ENCODE results near the gene TIAM2.

Gene TIAM2

DNA sequence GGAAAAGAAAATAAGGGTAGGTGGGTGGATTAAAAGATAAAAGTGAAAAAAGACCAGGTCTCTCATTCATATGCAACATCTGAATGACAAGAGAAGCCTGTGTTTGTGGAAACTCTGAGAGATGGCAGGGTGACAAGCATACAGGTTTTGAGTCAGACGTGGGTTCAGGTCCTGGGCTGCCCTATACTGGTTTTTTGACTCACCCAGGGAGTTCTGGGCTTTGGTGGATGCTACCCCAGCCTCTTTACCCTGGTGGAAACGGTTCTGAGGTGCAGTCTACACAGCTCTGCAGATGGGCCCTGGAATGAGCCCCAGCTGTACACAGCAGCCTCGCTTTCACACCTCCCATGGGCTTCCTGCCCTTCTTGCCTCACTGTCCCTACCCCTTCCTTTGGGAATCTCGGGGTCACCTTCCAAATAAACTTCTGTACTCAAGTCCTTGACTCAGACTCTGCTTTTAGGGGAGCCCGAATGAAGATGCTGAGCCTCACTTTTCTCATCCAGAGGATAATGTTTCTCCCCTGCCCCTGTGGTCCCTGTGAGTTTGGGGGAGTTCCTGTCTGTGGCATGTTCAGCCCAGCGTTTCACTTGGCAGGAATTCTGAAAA is 191.0 kb downstream of the TIAM2 start:
- H3K4me3 Mint-ChIP-seq = no peak overlapping the region
- peaks cover 23% of the 10 kb centered on the region for H3K4me1 Mint-ChIP-seq (ENCODE audit: low read depth)
- H3K27ac Mint-ChIP-seq = no peak overlapping the region

DNA sequence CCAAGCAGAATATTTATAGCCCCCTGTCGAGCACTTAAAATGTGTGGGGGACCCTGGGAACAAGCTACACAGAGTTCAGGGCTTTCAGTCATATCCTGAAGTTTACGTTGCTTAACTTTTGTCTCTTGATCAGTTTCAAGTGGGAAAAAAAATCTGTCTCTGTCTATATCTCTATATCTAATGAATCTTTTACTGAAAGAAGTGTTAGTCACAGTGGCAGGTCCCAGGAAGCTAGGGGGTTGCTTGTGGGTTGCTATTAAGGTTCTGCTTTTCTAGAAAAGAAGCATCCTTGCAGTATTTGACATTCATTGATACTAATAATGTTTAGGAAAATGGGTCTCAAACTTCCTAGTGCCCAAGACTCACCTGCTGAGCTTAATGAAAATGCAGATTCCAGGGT is 192.0 kb downstream of the TIAM2 start:
- H3K4me1 Mint-ChIP-seq (ENCODE audit: low read depth) = peaks cover 23% of the 10 kb centered on the region
- no peak overlapping the region for H3K4me3 Mint-ChIP-seq
- no peaks in the 10 kb centered on the region for H3K27me3 Mint-ChIP-seq
- no peaks in the 10 kb centered on the region for H3K36me3 Mint-ChIP-seq (ENCODE audit: low read depth)
- intact Hi-C loops (cut with micrococcal nuclease) = no loop called here
- no peaks in the 10 kb centered on the region for H3K9me3 Mint-ChIP-seq
- H3K27ac Mint-ChIP-seq = no peak overlapping the region

More for the DNA sequence above, 191.0 kb downstream of the TIAM2 start:
- H3K27me3 Mint-ChIP-seq = no peaks in the 10 kb centered on the region
- H3K36me3 Mint-ChIP-seq (ENCODE audit: low read depth) = no peaks in the 10 kb centered on the region
- intact Hi-C loops (cut with micrococcal nuclease) = no loop called here
- no peaks in the 10 kb centered on the region for H3K9me3 Mint-ChIP-seq

DNA sequence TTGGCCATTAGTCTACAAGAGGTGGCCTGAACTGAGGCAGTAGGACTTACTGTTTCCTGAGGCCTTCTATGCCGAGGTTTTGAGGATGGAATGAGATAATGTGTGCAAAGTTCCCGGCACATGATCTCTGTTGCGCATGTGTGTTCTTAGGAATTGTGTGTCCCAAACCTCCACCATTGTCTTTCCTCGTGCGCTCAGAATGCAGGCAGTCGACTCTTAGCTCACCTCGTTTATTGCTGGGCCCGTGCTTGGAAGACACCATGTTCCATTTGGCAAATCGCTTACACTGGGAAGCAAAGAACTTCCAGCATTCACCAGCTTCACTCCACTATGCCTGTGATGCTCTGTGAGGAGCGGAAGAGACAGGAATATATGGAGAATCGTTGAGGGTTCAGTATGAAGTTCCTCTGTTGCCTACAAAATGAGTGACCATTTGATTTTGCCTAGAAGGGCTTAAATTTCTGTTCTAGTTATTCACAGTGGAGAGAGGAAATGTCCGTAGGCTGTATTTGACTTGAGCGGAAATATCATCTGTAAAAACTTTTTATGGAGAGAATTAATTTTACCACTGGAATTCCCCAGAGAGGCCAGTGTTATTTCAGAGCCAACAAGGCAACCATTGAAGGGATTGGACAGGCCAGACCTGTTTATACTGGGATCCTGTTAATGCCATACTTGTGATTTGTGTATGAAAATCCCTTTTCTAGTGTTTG is 193.0 kb downstream of the TIAM2 start:
- Mint-ChIP-seq H3K9me3 (no peaks in the 10 kb centered on the region), H3K4me3 (no peak overlapping the region), H3K27me3 (no peaks in the 10 kb centered on the region), H3K4me1 (ENCODE audit: low read depth) (peaks cover 19% of the 10 kb centered on the region), H3K36me3 (ENCODE audit: low read depth) (no peaks in the 10 kb centered on the region), H3K27ac (no peak overlapping the region)
- intact Hi-C loops (cut with micrococcal nuclease) = no loop called here

DNA sequence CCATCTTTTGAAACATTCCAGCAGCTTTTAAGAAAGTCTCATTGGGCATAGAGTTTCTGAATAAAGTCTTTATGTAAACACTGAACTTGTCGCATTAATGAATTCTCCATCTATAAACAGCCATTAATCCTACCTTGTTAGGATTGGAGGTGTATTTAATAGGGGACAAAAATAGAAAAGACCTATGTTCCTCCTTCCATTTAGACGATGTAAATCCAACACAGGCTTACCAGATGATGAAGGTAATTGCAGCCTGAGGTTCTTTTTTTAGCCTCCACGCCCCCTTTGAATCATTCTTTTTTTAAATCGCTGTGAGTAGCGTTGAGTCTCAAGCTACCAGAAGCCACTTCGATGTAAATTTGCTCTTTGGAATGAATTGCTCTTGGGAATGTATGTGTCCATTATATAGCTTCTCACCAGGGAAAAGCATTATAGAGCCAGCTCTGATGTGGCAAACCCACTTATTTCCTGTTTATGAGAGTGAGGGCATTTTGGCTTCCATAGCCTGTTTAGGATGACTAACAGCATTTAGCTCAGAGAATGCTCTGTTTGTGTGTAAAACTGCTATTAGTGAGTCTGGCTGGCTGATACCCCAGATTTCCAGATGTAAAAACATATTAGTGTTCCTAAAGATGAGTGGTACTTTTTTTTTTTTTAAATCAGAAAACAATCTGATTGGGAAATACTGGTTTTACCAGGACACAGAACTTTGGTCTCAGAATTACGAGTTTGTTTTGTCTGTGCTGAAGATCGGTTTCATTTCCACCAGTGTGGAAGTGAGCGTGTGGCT is 193.8 kb downstream of the TIAM2 start:
- Mint-ChIP-seq H3K4me3 (no peak overlapping the region), H3K27ac (no peak overlapping the region), H3K27me3 (no peaks in the 10 kb centered on the region), H3K9me3 (no peaks in the 10 kb centered on the region), H3K4me1 (ENCODE audit: low read depth) (peaks cover 16% of the 10 kb centered on the region), H3K36me3 (ENCODE audit: low read depth) (no peaks in the 10 kb centered on the region)
- intact Hi-C loops (cut with micrococcal nuclease) = no loop called here

DNA sequence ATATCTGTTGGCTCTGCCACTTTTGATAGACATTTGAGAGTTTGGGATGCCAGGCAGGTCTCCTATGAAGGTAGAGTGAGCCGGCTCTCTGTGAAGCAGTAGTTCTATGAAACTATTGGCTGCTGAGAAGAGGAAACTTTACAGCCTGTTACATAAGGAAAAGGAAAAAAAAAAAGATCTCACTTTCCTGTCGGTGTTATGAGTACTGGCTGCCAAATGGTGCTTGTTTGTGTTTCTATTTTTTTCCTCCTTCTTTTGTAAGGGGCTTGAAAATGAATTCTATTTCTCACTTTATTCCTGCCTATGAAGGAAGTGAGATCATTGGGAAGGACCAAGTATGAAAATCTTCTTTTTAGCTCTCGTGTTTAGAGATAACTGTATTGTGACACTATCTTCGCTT is 195.6 kb downstream of the TIAM2 start:
- H3K36me3 Mint-ChIP-seq (ENCODE audit: low read depth) = no peaks in the 10 kb centered on the region
- no peaks in the 10 kb centered on the region for H3K27me3 Mint-ChIP-seq
- no peak overlapping the region for H3K27ac Mint-ChIP-seq
- peaks cover 16% of the 10 kb centered on the region for H3K4me1 Mint-ChIP-seq (ENCODE audit: low read depth)
- intact Hi-C loops (cut with micrococcal nuclease) = no loop called here
- no peak overlapping the region for H3K4me3 Mint-ChIP-seq
- no peaks in the 10 kb centered on the region for H3K9me3 Mint-ChIP-seq

DNA sequence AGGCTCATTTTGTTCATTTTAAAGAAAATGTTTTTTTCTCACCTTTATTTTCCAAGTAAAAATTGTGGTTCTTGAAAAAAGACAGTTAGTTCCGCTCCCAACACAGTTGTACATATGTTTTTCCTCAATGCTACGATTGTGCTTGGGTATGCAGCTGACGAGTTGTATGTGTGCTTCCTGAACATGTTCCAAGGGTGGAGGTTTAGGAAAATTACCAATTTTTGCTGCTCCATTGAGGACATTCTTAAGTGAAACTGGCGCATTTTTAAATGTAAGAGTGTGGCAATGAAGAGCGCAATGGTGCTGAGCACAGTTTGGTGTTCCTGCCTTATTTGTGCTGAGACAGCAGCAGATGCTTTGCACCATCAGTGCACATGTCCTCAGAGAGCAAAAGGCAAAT is 198.4 kb downstream of the TIAM2 start:
- Mint-ChIP-seq H3K4me3 (no peak overlapping the region), H3K27ac (no peak overlapping the region), H3K36me3 (ENCODE audit: low read depth) (no peaks in the 10 kb centered on the region), H3K9me3 (no peaks in the 10 kb centered on the region), H3K4me1 (ENCODE audit: low read depth) (peaks cover 11% of the 10 kb centered on the region), H3K27me3 (no peaks in the 10 kb centered on the region)
- intact Hi-C loops (cut with micrococcal nuclease) = no loop called here

DNA sequence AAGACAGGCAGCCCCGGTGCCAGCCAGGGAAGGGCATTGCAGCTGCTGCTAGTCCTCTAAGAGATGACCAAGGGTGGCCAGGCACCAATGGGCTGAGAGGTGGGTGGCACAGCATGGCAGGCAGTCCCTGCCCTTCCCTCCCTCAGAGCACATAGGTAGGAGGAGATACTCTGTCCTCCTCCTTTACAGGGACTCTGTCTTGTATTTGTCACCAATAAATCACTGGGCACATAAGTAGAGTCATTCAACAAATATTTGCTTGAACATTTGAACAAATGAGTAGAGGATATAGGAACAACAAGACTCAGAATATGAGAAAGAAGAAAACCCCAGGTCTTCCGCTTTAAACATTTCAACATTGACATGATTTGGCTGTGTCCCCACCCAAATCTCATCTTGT is 199.3 kb downstream of the TIAM2 start:
- Mint-ChIP-seq H3K4me3 (no peak overlapping the region), H3K27ac (no peak overlapping the region), H3K9me3 (no peaks in the 10 kb centered on the region), H3K27me3 (no peaks in the 10 kb centered on the region), H3K4me1 (ENCODE audit: low read depth) (peaks cover 4% of the 10 kb centered on the region), H3K36me3 (ENCODE audit: low read depth) (no peaks in the 10 kb centered on the region)
- intact Hi-C loops (cut with micrococcal nuclease) = no loop called here

DNA sequence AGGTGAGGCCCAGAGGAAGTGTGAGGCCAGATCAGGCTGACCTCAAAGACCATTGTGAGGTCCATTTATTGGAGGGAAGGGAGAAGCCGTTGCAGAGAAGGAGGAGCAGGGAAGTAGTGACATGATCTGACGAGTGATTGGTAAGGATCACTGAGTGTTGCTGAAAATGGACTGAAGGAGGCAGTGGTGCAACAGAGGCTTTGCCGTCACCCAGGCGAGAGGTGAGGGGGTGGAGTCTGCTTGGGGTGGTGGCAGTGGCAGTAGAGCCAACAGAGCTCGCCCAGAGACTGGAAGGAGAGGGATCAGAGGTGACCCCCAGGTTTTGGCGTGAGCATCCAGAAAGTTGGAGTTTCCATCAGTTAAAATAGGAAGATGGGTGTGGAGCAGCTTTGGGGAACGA is 200.8 kb downstream of the TIAM2 start:
- Mint-ChIP-seq H3K27ac (no peak overlapping the region), H3K4me3 (no peak overlapping the region), H3K36me3 (ENCODE audit: low read depth) (no peaks in the 10 kb centered on the region), H3K4me1 (ENCODE audit: low read depth) (no peaks in the 10 kb centered on the region), H3K27me3 (no peaks in the 10 kb centered on the region), H3K9me3 (no peaks in the 10 kb centered on the region)
- intact Hi-C loops (cut with micrococcal nuclease) = no loop called here

DNA sequence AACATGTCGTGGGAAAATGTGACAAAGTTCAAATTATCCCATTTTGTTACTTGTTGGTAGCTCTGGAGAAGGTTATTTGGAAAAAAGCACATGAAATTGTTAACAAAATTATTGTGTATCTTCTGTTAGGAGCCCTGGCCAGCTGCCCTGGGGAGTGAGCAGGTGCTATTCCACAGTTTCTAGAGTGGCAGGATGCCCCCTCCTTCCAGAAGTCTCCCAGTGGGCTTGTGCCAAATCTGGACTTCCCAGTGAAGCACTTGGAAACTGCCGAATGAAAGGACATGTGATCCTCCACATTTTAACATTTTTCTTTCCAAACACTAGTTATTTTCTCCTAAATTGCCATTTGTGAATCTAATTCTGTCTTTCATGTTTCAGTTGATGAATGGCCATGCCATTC is 201.8 kb downstream of the TIAM2 start:
- H3K9me3 Mint-ChIP-seq = no peaks in the 10 kb centered on the region
- intact Hi-C loops (cut with micrococcal nuclease) = no loop called here
- no peaks in the 10 kb centered on the region for H3K4me1 Mint-ChIP-seq (ENCODE audit: low read depth)
- no peak overlapping the region for H3K27ac Mint-ChIP-seq
- no peaks in the 10 kb centered on the region for H3K36me3 Mint-ChIP-seq (ENCODE audit: low read depth)
- H3K27me3 Mint-ChIP-seq = no peaks in the 10 kb centered on the region
- no peak overlapping the region for H3K4me3 Mint-ChIP-seq

DNA sequence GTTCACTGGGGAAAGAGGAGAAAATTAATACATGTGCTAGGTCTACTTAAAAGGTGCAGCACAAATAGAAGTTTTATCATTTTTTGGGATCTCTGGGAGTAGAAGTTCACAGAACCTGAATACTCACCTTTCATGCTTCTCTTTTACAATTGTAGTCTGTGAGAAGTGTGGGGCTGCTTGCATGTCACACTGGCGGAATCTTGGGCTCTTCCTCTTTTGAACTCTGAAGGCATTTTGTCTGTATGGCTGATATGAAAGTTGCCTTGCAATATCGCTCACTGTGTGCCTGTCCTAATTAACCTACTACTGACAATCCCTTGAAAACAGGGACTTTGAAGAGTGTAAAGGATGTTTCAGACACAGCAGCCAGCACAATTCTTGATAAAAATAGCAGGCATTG is 202.8 kb downstream of the TIAM2 start:
- Mint-ChIP-seq H3K36me3 (ENCODE audit: low read depth) (no peaks in the 10 kb centered on the region), H3K27me3 (no peaks in the 10 kb centered on the region), H3K27ac (no peak overlapping the region), H3K4me3 (no peak overlapping the region), H3K4me1 (ENCODE audit: low read depth) (no peaks in the 10 kb centered on the region), H3K9me3 (no peaks in the 10 kb centered on the region)
- intact Hi-C loops (cut with micrococcal nuclease) = no loop called here

DNA sequence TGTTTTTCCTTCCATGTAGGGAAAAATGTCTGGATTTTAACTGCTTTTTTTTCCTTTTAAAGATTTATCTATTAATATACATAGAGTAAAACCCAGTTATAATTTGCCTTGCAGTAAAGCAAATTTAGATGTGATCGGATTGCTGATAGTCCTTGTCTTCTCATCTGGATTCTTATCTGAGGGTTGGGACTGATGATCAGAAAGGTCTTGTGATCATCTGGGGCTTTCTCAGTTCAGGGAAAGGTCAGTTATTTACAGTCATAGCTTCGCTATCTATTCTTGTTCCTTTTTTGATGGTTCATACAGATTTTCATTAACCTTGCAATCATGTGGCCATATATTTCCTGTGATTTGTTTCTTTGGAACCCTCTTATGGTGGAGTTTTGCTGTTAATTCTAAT is 204.9 kb downstream of the TIAM2 start:
- Mint-ChIP-seq H3K9me3 (no peaks in the 10 kb centered on the region), H3K4me1 (ENCODE audit: low read depth) (no peaks in the 10 kb centered on the region), H3K27me3 (no peaks in the 10 kb centered on the region), H3K4me3 (no peak overlapping the region), H3K36me3 (ENCODE audit: low read depth) (no peaks in the 10 kb centered on the region), H3K27ac (no peak overlapping the region)
- intact Hi-C loops (cut with micrococcal nuclease) = no loop called here

DNA sequence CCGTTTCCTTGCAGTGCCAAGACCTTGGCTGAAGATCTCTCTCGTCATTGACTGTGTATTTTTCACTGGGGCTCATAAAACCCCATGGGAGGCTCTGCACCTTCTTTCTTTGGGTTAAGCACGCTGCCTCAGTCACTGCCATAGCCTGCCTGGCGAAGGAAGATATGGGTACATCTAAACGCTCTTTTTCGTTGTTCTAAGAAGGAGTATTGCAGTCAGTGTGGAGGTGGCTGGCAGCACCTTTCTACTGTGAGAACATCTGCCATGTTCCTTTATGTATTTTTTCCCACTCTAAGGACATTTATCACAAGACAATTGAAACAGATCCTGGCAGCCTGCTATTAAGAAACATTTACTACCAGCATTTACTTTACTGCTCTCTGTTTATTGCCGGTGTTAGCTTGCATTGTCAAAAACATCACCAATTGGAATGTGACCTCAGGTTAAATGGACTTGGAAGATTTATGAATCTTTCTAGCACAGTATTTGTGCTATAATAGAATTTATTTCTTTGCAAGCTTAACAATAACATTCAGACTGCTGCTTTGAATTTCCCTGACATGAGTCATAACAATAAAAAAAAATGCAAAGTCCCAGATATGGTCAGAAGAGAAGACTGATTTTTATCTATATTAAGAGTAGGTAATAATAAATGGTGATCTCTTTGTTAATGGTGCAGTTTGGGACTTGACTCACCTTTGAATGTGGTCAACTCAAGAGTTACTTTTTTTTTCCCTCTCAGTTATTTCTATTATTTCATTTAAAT is 206.5 kb downstream of the TIAM2 start:
- Mint-ChIP-seq H3K36me3 (ENCODE audit: low read depth) (no peaks in the 10 kb centered on the region), H3K9me3 (no peaks in the 10 kb centered on the region), H3K4me1 (ENCODE audit: low read depth) (no peaks in the 10 kb centered on the region), H3K4me3 (no peak overlapping the region), H3K27me3 (no peaks in the 10 kb centered on the region), H3K27ac (no peak overlapping the region)
- intact Hi-C loops (cut with micrococcal nuclease) = no loop called here

DNA sequence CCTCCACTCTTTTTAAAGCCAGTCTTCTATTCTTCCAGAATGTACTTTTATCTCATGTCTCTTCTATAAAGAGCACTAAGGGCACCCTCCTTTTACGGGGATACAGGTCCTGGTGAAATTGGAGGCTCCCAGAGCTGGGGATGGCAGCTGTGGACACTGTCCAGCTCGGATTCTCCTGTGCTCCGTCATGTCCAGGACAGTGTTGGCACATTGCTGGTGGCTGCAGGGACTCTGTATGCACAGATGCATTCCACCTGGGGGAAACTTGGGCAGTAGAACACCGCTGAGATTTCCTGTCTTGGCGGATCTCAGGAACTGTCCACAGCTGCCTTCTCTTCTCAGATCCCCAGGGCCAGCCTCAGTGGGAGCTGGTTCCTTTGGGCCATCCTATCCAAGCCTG is 212.1 kb downstream of the TIAM2 start:
- Mint-ChIP-seq H3K4me1 (ENCODE audit: low read depth) (no peaks in the 10 kb centered on the region), H3K27ac (no peak overlapping the region), H3K27me3 (no peaks in the 10 kb centered on the region), H3K4me3 (no peak overlapping the region), H3K36me3 (ENCODE audit: low read depth) (no peaks in the 10 kb centered on the region), H3K9me3 (no peaks in the 10 kb centered on the region)
- intact Hi-C loops (cut with micrococcal nuclease) = no loop called here

DNA sequence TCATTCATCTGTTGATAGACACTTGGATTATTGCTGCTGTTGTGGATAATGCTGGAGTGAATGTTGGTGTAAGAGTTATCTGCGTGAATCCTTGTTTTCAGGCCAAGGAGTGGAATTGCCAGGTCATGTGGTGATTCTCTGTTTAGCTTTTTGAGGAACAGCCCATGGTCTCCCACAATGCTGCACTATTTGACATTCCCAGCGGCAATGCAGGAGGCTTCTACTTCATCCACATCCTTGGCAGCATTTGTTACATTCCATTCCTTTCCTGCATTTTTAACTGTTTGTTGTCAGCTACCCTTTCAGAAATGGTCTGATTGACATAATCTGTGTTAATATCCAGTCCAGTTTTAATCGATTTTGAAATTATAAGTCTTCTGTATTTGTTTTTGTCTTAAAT is 217.0 kb downstream of the TIAM2 start:
- H3K4me3 Mint-ChIP-seq = no peak overlapping the region

More for the DNA sequence above, 217.0 kb downstream of the TIAM2 start:
- Mint-ChIP-seq H3K9me3 (no peaks in the 10 kb centered on the region), H3K4me1 (ENCODE audit: low read depth) (no peaks in the 10 kb centered on the region), H3K27ac (no peak overlapping the region), H3K27me3 (peaks cover 6% of the 10 kb centered on the region), H3K36me3 (ENCODE audit: low read depth) (no peaks in the 10 kb centered on the region)
- intact Hi-C loops (cut with micrococcal nuclease) = no loop called here
